A549 (cell line): ENCODE results near the gene CHIC2.

ENCODE experiments used
- FOSL2 ChIP-seq, 2 experiments: fragments of 450-650 bp in 1 of 2; fragments of >200 bp in 1 of 2; sonication (Bioruptor Twin) in 1 of 2; formaldehyde crosslinking; IDR thresholded peaks; 2 replicates each; pipeline versions ENCODE4 v1.5.0 to v1.6.1; 2016 to 2020; ENCODE audit warnings: mild to moderate bottlenecking in 1 of 2, moderate library complexity in 1 of 2
- PHF8 ChIP-seq: fragments of 200-600 bp; sonication (generic); IDR thresholded peaks from 2 replicates; pipeline ENCODE4 v1.6.1; 2016; ENCODE audit warnings: low read depth, mild to moderate bottlenecking, antibody characterized with exemption, moderate library complexity, borderline replicate concordance
- RAD21 ChIP-seq, 2 experiments: fragments of >200 bp in 1 of 2; sonication (Bioruptor Twin) in 1 of 2; formaldehyde crosslinking in 1 of 2; IDR thresholded peaks in 1 of 2; conservative IDR thresholded peaks in 1 of 2; 2 replicates in 1 of 2; 3 replicates in 1 of 2; pipeline ENCODE4 v1.6.1; 2012 to 2018; ENCODE audit warnings: inconsistent platforms in 1 of 2
- TF ChIP-seq, protein P1 (sequence below): fragments of >200 bp; sonication (Bioruptor Twin); formaldehyde crosslinking; IDR thresholded peaks from 3 replicates; pipeline ENCODE4 v1.5.1; 2016

DNA sequence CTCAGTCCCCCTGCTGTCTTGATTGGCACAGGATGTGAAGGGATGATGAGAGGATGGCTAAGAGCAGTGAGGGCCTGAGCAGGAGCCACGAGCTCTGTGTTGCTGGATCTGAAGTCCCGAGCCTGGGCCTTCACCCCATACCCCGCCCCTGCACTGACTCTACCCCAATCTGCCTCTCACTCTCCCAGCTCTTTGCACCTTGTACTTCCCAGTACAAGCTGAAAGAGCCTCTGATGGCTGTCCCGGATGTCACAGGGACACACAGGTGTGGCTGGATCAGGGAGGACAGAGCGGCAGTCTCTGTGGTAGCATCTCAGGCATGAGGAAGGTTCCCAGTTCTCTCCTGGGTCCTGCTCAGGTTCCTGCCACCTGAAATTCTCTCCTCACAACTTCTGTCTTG, 103.6 kb downstream of the CHIC2 start:
- TF ChIP-seq, protein P1, sequence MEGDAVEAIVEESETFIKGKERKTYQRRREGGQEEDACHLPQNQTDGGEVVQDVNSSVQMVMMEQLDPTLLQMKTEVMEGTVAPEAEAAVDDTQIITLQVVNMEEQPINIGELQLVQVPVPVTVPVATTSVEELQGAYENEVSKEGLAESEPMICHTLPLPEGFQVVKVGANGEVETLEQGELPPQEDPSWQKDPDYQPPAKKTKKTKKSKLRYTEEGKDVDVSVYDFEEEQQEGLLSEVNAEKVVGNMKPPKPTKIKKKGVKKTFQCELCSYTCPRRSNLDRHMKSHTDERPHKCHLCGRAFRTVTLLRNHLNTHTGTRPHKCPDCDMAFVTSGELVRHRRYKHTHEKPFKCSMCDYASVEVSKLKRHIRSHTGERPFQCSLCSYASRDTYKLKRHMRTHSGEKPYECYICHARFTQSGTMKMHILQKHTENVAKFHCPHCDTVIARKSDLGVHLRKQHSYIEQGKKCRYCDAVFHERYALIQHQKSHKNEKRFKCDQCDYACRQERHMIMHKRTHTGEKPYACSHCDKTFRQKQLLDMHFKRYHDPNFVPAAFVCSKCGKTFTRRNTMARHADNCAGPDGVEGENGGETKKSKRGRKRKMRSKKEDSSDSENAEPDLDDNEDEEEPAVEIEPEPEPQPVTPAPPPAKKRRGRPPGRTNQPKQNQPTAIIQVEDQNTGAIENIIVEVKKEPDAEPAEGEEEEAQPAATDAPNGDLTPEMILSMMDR: no peak
- TF ChIP-seq PHF8 (no peak), FOSL2 (IDR thresholded peaks at IDR 0.05) (no peak), FOSL2 (CRISPR knock-in tag; IDR thresholded peaks at IDR 0.05) (no peak), RAD21 (conservative IDR thresholded peaks at IDR 0.05 in 1 of 2, IDR thresholded peaks at IDR 0.05 in 1 of 2) (no peak)
